Suprapubic skin (tissue), 4 donors: ENCODE data around the gene ULK4. TPM values are rescaled to one million over a fixed set of nuclear protein-coding genes. Genes with fewer than 3 reads are reported as not detected.

ENCODE experiments used
- DNase-seq, 2 donors: peaks; one replicate each; pipeline ENCODE4 v3.0.0-alpha.2; 2019; ENCODE audit warnings: low spot score in 2 of 2
- H3K27ac ChIP-seq: fragments of 200-600 bp; sonication (generic); one replicate; pipeline ENCODE4 v1.5.1; 2019
- H3K27me3 ChIP-seq: fragments of 200-600 bp; sonication (generic); one replicate; pipeline ENCODE4 v1.5.1; 2019
- H3K36me3 ChIP-seq: fragments of 200-600 bp; sonication (generic); one replicate; pipeline ENCODE4 v1.5.1; 2019
- H3K4me1 ChIP-seq: fragments of 200-600 bp; sonication (generic); one replicate; pipeline ENCODE4 v1.5.1; 2019
- H3K4me3 ChIP-seq: fragments of 200-600 bp; sonication (generic); one replicate; pipeline ENCODE4 v1.5.1; 2019; ENCODE audit warnings: mild to moderate bottlenecking
- H3K9me3 ChIP-seq: fragments of 200-600 bp; sonication (generic); one replicate; pipeline ENCODE4 v1.5.1; 2019
- EP300 ChIP-seq: sonication (generic); formaldehyde crosslinking; IDR thresholded peaks from one replicate; pipeline ENCODE4 v1.6.1; 2017; ENCODE audit warnings: antibody characterized with exemption
- POLR2A ChIP-seq, 2 donors: fragments of 450-650 bp; IDR thresholded peaks; one replicate each; pipeline ENCODE4 v1.6.1; 2017; ENCODE audit warnings: antibody characterized with exemption in 2 of 2, mild to moderate bottlenecking in 2 of 2, moderate library complexity in 2 of 2
- POLR2AphosphoS5 ChIP-seq, 3 donors: sonication (generic); formaldehyde crosslinking; IDR thresholded peaks; one replicate each; pipeline ENCODE4 v1.6.1; 2017; ENCODE audit warnings: antibody characterized with exemption in 3 of 3
- WGBS: methylation state at CpG from one replicate; pipeline ENCODE4 v1.1.5; 2018; 5-methylcytosine and 5-hydroxymethylcytosine counted together
- total RNA-seq, 4 donors: library from RNA; depleted of rRNA; stranded (reverse); fragments of >200 nt; gene quantifications; one replicate each; pipeline ENCODE4 v1.1.0, GENCODE V29; 2016
- TF ChIP-seq, protein P1 (sequence below), 2 donors: fragments of 200-600 bp in 1 of 2; fragments of 450-650 bp in 1 of 2; sonication (generic) in 1 of 2; IDR thresholded peaks; one replicate each; pipeline ENCODE4 v1.5.1; 2016 to 2019; ENCODE audit warnings: antibody characterized with exemption in 2 of 2, mild to moderate bottlenecking in 1 of 2, moderate library complexity in 1 of 2

Gene ULK4
- total RNA-seq, 4 donors from 2014 or later, result 11.7 to 21.7 (median 16.6) TPM

DNA sequence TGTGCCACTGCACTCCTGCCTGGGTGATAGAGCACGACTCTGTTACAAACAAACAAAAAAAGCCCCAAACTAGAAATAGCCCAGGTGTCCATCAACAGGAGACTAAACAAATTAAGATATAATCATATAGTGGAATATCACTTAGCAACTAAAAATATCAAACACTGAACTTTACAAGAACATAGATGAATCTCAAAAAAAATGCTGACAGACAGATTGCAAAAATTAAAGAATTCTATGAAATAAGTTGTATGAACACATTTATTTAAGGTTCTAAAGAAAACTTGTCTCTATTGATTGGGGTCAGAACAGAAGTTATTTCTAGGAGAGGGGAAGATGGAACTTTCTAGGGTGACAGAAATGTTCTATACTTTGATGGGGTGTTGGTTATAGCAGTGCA, 494.4 kb downstream of the ULK4 start:
- Histone ChIP-seq H3K27ac (no peak overlapping the region), H3K4me1 (no peaks in the 10 kb centered on the region), H3K36me3 (no peaks in the 10 kb centered on the region), H3K27me3 (no peaks in the 10 kb centered on the region), H3K9me3 (peaks cover 11% of the 10 kb centered on the region), H3K4me3 (no peak overlapping the region)
- no peak for DNase-seq
- WGBS, result 86% methylated on average over 1 of the region's 1 CpG
- TF ChIP-seq, protein P1, sequence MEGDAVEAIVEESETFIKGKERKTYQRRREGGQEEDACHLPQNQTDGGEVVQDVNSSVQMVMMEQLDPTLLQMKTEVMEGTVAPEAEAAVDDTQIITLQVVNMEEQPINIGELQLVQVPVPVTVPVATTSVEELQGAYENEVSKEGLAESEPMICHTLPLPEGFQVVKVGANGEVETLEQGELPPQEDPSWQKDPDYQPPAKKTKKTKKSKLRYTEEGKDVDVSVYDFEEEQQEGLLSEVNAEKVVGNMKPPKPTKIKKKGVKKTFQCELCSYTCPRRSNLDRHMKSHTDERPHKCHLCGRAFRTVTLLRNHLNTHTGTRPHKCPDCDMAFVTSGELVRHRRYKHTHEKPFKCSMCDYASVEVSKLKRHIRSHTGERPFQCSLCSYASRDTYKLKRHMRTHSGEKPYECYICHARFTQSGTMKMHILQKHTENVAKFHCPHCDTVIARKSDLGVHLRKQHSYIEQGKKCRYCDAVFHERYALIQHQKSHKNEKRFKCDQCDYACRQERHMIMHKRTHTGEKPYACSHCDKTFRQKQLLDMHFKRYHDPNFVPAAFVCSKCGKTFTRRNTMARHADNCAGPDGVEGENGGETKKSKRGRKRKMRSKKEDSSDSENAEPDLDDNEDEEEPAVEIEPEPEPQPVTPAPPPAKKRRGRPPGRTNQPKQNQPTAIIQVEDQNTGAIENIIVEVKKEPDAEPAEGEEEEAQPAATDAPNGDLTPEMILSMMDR (IDR thresholded peaks at IDR 0.05), result no peak
- TF ChIP-seq EP300 (no peak), POLR2A (IDR thresholded peaks at IDR 0.05) (no peak)

DNA sequence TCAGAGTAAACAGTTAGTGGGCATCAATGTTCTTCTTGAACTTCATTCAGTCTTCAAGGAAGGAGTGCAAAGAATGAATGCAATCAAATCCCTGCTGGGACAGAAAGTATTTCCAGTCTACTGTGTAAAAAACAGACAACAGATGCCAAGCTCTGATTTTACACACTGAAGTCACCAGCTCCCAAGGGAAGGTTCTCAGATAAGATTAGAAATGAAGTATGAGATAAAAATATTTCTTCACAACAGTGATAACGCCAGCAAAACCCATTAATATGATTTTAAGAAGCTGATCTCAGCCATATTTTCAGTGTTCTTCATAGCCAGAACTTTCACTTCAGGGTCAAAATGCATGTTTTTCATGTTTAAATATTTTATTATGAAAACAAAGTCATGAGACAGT, 497.0 kb downstream of the ULK4 start:
- no peak overlapping the region for H3K4me3 ChIP-seq
- H3K27ac ChIP-seq, result no peak overlapping the region
- no peaks in the 10 kb centered on the region for H3K27me3 ChIP-seq
- H3K36me3 ChIP-seq, result no peaks in the 10 kb centered on the region
- TF ChIP-seq EP300 (no peak), POLR2A (IDR thresholded peaks at IDR 0.05) (no peak), POLR2AphosphoS5 (IDR thresholded peaks at IDR 0.05) (no peak)
- TF ChIP-seq, protein P1 (IDR thresholded peaks at IDR 0.05), result no peak
- H3K9me3 ChIP-seq, result no peaks in the 10 kb centered on the region
- no peaks in the 10 kb centered on the region for H3K4me1 ChIP-seq
- DNase-seq, result no peak
- 59% methylated on average over 1 of the region's 1 CpG for WGBS

DNA sequence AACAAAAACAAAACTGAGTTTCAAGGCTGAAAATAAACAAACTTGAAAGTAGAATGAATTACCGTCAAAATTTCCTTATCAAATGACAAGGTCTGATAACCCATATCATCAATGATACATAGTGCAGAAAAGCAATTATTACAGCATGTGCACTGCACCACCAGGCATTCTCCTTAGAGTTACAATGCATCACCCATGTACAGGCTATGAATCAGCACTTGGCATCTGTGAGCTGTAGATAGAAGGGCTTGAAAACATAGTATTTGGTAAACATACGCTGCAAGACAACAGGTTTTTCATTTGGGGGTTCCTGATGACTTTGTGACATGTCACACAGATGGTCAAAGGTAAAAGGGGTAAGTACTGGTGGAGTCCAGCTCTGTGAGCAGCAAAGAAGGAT, 497.5 kb downstream of the ULK4 start:
- no peaks in the 10 kb centered on the region for H3K9me3 ChIP-seq
- H3K27me3 ChIP-seq, result no peaks in the 10 kb centered on the region
- DNase-seq, result no peak
- no peaks in the 10 kb centered on the region for H3K36me3 ChIP-seq
- H3K27ac ChIP-seq, result no peak overlapping the region
- 97% methylated on average over 2 of the region's 2 CpGs for WGBS
- no peaks in the 10 kb centered on the region for H3K4me1 ChIP-seq
- no peak overlapping the region for H3K4me3 ChIP-seq
- no peak for TF ChIP-seq EP300
- TF ChIP-seq POLR2AphosphoS5 (IDR thresholded peaks at IDR 0.05), result no peak
- TF ChIP-seq, protein P1 (IDR thresholded peaks at IDR 0.05), result no peak
- no peak for TF ChIP-seq POLR2A (IDR thresholded peaks at IDR 0.05)

DNA sequence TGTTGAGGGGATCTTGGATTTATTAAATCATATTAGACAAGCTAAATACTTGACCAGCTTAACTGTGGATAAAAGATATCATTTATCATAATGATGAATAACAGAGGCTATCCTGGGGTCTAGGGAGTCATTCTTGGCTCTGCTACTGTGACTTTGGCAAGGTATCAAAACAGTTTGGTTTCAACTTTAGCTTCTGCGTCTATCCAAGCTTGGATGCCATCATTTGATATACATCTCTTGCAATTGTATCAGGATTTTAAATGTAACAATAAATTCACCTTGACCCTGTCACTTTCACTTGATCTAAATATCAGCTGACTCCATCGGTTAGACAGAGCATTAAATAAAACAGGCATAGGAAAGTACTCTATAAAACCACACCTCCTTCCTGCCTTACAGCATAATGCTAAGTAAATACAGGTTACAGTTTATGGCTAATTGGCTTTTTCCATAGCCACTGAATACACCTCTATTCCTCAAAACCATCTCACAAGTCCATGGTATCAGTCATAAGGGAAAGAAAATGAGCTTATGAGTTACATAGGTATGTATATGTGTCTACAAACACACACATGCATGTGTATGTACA, 499.7 kb downstream of the ULK4 start:
- 75% methylated on average over 2 of the region's 2 CpGs for whole genome bisulfite sequencing
- Histone ChIP-seq H3K36me3 (no peaks in the 10 kb centered on the region), H3K27me3 (no peaks in the 10 kb centered on the region), H3K4me3 (no peak overlapping the region), H3K9me3 (no peaks in the 10 kb centered on the region), H3K27ac (no peak overlapping the region), H3K4me1 (no peaks in the 10 kb centered on the region)
- no peak for DNase-seq
- TF ChIP-seq POLR2A (IDR thresholded peaks at IDR 0.05), result no peak
- no peak for TF ChIP-seq EP300
- TF ChIP-seq, protein P1 (IDR thresholded peaks at IDR 0.05), result no peak
- TF ChIP-seq POLR2AphosphoS5 (IDR thresholded peaks at IDR 0.05), result no peak

DNA sequence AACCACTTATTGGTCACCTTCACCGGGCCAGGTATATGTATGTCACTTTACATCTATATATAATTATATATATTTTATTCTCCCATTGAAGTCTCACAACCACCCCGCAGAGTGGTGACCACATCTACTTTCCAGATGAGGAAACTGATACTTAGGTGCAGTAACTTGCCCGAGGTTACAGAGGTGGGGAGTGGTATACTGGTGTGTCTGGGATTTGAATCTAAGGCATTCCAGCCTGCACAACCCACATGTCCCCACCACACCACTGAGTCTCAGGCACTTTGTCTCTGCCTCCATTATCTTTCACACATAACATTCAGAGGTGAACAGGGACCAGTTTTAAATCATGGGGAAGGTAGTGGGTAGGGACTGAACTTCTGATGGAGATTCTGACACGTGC, 501.2 kb downstream of the ULK4 start:
- Histone ChIP-seq H3K36me3 (no peaks in the 10 kb centered on the region), H3K4me1 (no peaks in the 10 kb centered on the region), H3K4me3 (no peak overlapping the region), H3K27me3 (no peaks in the 10 kb centered on the region), H3K27ac (no peak overlapping the region), H3K9me3 (no peaks in the 10 kb centered on the region)
- 93% methylated on average over 4 of the region's 4 CpGs for WGBS
- DNase-seq, result no peak
- TF ChIP-seq POLR2AphosphoS5 (IDR thresholded peaks at IDR 0.05), result no peak
- TF ChIP-seq POLR2A (IDR thresholded peaks at IDR 0.05), result no peak
- TF ChIP-seq, protein P1 (IDR thresholded peaks at IDR 0.05), result no peak
- no peak for TF ChIP-seq EP300
